Epithelial cell of proximal tubule (primary cell): Measurements from ENCODE around the gene SHISAL2B. TPM values are rescaled to one million over a fixed set of nuclear protein-coding genes. Genes with fewer than 3 reads are reported as not detected.
A peak's percentile ranks its signal among the peaks of the same experiment; 100 is the strongest.
"Not testable (repeated sequence)": the region's sequence is repeated elsewhere in the genome, so short reads cannot be mapped to it uniquely, and the experiment has no call there.

ENCODE experiments used
- DNase-seq: peaks from one replicate; pipeline ENCODE4 v3.0.0-alpha.2; 2011; ENCODE audit warnings: low read depth
- H3K4me3 ChIP-seq: 2 replicates; pipeline ENCODE4 v1.5.1; 2011; ENCODE audit warnings: low read depth, mild to moderate bottlenecking, low read length
- total RNA-seq: library from RNA; depleted of rRNA; stranded (reverse); fragments of >200 nt; gene quantifications from 2 replicates; pipeline ENCODE4 v1.2.3, GENCODE V29; 2015
- TF ChIP-seq, protein P1 (sequence below): conservative IDR thresholded peaks from 2 replicates; pipeline ENCODE4 v1.5.1; 2012; ENCODE audit warnings: low read depth, mild to moderate bottlenecking, low read length

SHISAL2B gene
- total RNA-seq, 1 donor from 2014 or later, result not detected

DNA sequence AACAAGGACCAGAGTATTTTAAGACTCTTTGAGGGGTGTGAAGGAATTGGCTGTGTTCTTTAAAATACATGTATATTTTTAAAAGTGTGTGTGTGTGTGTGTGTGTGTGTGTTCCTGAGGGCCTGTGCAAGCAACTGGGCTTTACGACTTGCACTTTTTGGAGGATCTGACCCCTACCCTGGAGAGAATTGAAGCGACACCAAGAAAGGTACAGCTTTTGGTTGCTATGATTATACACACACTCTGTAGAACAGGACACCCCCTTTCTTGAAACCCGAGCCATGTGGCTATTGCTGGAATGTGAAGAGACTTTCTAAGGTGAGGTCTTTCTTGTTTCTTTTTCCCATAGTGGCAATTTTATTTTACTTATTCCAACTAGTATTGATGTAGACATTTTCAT lies 988 bp downstream of the SHISAL2B start:
- peak overlapping the region; percentile 53 for H3K4me3 ChIP-seq
- TF ChIP-seq, protein P1, sequence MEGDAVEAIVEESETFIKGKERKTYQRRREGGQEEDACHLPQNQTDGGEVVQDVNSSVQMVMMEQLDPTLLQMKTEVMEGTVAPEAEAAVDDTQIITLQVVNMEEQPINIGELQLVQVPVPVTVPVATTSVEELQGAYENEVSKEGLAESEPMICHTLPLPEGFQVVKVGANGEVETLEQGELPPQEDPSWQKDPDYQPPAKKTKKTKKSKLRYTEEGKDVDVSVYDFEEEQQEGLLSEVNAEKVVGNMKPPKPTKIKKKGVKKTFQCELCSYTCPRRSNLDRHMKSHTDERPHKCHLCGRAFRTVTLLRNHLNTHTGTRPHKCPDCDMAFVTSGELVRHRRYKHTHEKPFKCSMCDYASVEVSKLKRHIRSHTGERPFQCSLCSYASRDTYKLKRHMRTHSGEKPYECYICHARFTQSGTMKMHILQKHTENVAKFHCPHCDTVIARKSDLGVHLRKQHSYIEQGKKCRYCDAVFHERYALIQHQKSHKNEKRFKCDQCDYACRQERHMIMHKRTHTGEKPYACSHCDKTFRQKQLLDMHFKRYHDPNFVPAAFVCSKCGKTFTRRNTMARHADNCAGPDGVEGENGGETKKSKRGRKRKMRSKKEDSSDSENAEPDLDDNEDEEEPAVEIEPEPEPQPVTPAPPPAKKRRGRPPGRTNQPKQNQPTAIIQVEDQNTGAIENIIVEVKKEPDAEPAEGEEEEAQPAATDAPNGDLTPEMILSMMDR, result no peak
- no peak for DNase-seq

DNA sequence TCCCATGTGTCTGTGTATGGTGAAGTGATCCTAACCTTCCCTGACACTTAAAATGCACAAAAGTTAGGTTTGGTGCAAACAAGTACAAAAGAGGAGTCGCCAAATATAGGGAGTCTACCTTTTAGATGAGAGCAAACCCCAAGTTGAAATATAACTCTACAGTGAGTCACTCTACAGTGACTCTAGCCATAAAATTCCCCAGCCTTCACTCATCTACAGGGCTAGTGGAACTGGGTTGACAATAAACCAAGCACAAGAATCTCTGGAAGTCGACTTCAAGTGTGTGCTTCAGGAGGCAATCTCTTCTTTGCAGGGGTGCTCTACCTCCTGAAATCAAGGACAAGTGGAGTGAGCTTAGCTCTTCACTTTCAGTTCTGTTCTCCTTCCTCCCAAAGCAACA lies 3.3 kb downstream of the SHISAL2B start:
- peak; percentile 64 for DNase-seq
- no peak overlapping the region for H3K4me3 ChIP-seq
- TF ChIP-seq, protein P1, result no peak

DNA sequence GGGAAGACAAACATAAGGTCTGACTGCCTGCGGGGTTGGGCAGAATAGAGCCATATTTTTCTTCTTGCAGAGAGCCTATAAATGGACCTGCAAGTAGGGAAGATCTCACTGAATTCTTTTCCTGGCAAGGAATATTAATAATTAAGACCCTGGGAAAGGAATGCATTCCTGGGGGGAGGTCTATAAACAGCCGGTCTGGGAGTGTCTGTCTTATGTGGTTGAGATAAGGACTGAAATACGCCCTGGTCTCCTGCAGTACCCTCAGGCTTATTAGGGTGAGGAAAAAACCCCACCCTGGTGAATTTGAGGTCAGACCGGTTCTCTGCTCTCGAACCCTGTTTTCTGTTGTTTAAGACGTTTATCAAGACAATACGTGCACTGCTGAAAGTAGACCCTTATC lies 6.1 kb downstream of the SHISAL2B start:
- not testable (repeated sequence) for H3K4me3 ChIP-seq, DNase-seq

DNA sequence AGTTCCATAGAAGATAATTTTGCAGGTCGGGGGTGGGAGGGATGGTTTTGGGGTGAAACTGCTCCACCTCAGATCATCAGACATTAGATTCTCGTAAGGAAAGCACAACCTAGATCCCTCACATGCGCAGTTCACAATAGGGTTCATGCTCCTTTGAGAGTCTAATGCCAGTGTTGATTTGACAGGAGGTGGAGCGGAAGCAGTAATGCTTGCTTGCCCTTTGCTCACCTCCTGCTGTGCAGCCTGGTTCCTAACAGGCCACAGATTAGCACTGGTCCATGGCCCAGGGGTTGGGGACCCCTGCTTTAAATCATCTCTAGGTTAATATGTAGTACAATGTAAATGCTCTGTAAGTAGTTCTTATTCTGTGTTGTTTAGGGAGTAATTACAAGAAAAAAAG lies 10.5 kb downstream of the SHISAL2B start:
- DNase-seq, result no peak
- TF ChIP-seq, protein P1, result no peak
- H3K4me3 ChIP-seq, result no peak overlapping the region

DNA sequence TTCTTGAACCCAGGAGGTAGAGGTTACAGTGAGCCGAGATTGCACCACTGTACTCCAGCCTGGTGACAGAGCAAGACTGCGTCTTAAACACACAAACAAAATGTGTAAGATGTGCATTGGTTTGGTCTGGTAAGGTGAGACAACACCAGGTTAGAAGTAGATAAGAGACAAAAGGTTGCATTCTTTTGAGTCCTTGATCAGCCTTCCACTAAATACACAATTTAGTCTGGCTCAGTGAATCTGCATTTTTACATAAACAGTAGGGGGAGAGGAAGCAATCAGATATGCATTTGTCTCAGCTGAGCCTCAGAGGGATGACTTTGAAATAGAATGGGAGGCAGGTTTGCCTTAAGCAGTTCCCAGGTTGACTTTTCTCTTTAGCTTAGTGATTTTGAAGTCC lies 15.8 kb downstream of the SHISAL2B start:
- not testable (repeated sequence) for DNase-seq, H3K4me3 ChIP-seq

DNA sequence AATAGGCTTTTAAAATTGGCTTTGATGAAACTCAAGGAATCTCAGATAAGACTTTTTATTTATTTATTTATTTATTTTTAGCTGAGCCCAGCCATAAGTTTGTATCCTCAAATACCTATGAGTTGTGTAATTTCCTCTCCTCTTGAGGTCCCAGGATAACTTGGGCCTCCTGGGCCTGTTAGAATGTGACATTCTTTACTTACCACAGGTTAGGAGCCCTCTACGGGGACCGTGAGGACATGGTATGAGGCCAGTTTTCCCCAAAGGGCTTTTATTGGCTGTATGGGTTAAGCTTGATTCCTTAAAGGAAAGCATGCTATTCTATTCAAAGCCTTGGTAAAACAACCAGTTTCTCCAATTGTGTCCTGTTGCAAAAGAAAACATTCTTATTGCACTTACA lies 16.9 kb downstream of the SHISAL2B start:
- TF ChIP-seq, protein P1, result no peak

DNA sequence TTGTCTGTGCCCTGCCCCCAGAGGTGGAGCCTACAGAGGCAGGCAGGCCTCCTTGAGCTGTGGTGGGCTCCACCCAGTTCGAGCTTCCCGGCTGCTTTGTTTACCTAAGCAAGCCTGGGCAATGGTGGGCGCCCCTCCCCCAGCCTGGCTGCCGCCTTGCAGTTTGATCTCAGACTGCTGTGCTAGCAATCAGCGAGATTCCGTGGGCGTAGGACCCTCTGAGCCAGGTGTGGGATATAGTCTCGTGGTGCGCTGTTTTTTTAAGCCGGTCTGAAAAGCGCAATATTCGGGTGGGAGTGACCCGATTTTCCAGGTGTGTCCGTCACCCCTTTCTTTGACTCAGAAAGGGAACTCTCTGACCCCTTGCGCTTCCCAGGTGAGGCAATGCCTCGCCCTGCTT lies 24.2 kb downstream of the SHISAL2B start:
- DNase-seq, H3K4me3 ChIP-seq: not testable (repeated sequence)

More for the DNA sequence above, 16.9 kb downstream of the SHISAL2B start:
- H3K4me3 ChIP-seq, result no peak overlapping the region
- DNase-seq, result no peak

DNA sequence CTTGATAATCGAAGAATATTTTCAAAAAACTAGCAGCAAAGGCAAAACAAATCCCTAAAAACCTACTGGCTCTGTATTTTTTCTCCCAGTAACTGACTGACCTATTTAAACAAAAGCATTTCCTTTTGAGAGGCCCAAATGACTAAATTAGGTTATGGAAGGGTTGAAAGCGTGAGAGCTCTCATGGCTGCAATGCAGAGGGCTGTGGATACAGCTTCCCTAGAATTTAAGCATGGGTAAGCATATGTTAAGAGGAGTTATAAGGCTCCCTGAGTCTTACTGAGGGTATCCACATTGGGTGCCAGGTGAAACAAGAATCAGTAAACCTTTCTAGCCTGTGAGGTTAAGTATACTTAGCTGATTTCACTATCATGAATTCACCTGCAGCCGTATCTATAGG lies 32.3 kb downstream of the SHISAL2B start:
- no peak for DNase-seq
- H3K4me3 ChIP-seq, result no peak overlapping the region
- TF ChIP-seq, protein P1, result no peak

DNA sequence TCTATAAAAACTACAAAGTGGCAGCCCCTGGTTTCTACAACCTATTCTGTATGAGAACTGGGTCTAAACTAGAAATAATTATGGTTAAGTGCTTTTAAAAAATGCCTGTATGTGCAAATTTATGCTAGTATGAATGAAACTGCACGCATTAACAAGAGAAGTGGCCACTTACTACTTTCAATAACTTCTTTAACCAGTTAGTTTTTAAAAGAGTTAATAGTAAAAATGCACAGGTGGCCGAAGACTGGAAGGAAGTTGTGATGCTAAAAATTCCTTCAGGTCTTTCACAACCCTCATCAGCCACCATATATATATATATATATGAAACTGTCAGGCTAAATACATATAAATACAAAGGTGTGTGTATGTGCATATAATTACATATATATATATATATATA lies 36.8 kb downstream of the SHISAL2B start:
- TF ChIP-seq, protein P1, result no peak
- no peak for DNase-seq
- no peak overlapping the region for H3K4me3 ChIP-seq
